HepG2 (cell line): ENCODE data around the gene ENTPD2. TPM values are rescaled to one million over a fixed set of nuclear protein-coding genes. Genes with fewer than 3 reads are reported as not detected.

Experiments used
- ATF3 ChIP-seq: sonication (generic); formaldehyde crosslinking; IDR thresholded peaks from 2 replicates; pipeline ENCODE4 v1.4.0; 2020; ENCODE audit warnings: missing genetic modification reagents
- BHLHE40 ChIP-seq: IDR thresholded peaks from 2 replicates; pipeline ENCODE4 v1.6.1; 2011; ENCODE audit warnings: low read length, improper control_type of control experiment
- CENPX ChIP-seq: sonication (generic); formaldehyde crosslinking; IDR thresholded peaks from 2 replicates; pipeline ENCODE4 v1.9.0; 2021; ENCODE audit warnings: mild to moderate bottlenecking, missing genetic modification reagents, moderate library complexity
- EED ChIP-seq: sonication (generic); formaldehyde crosslinking; IDR thresholded peaks from 2 replicates; pipeline ENCODE4 v1.5.0; 2020; ENCODE audit warnings: mild to moderate bottlenecking, missing genetic modification reagents
- FOSL2 ChIP-seq: sonication (generic); formaldehyde crosslinking; IDR thresholded peaks from 2 replicates; pipeline ENCODE4 v1.4.0; 2020; ENCODE audit warnings: missing genetic modification reagents
- GABPA ChIP-seq, 2 experiments: IDR thresholded peaks; 2 replicates each; pipeline ENCODE4 v1.6.1; 2011 to 2016; ENCODE audit warnings: low read depth in 2 of 2, low read length in 1 of 2, missing biosample characterization in 1 of 2, missing genetic modification characterization in 1 of 2
- HNRNPH1 ChIP-seq: fragments of 200-400 bp; formaldehyde crosslinking; optimal IDR thresholded peaks from 2 replicates; pipeline ENCODE3; 2017; ENCODE audit warnings: mild to moderate bottlenecking, low read depth, low read length
- IRF9 ChIP-seq: sonication (generic); formaldehyde crosslinking; IDR thresholded peaks from 2 replicates; pipeline ENCODE4 v1.8.0; 2022; ENCODE audit warnings: missing genetic modification reagents, mild to moderate bottlenecking, borderline replicate concordance
- JUND ChIP-seq: sonication (generic); formaldehyde crosslinking; IDR thresholded peaks from 2 replicates; pipeline ENCODE4 v1.8.0; 2022; ENCODE audit warnings: mild to moderate bottlenecking, missing genetic modification reagents
- KAT8 ChIP-seq: IDR thresholded peaks from 2 replicates; pipeline ENCODE4 v1.6.1; 2016; ENCODE audit warnings: missing genetic modification reagents, missing compliant biosample characterization
- MED1 ChIP-seq: sonication (generic); formaldehyde crosslinking; IDR thresholded peaks from 2 replicates; pipeline ENCODE4 v1.4.0; 2020; ENCODE audit warnings: missing genetic modification reagents
- MED8 ChIP-seq: sonication (generic); formaldehyde crosslinking; IDR thresholded peaks from 2 replicates; pipeline ENCODE4 v1.8.1; 2023; ENCODE audit warnings: mild to moderate bottlenecking, missing genetic modification reagents; ENCODE audit not compliant: insufficient replicate concordance
- MYC ChIP-seq: sonication (generic); formaldehyde crosslinking; IDR thresholded peaks from 2 replicates; pipeline ENCODE4 v1.9.0; 2021; ENCODE audit warnings: missing genetic modification reagents, borderline replicate concordance
- NCOA1 ChIP-seq: sonication (generic); formaldehyde crosslinking; IDR thresholded peaks from 2 replicates; pipeline ENCODE4 v1.9.0; 2021; ENCODE audit warnings: missing genetic modification reagents
- NR3C1 ChIP-seq: sonication (generic); formaldehyde crosslinking; IDR thresholded peaks from 2 replicates; pipeline ENCODE4 v1.4.0; 2020; ENCODE audit warnings: missing genetic modification reagents
- PRPF4 ChIP-seq: fragments of 200-400 bp; formaldehyde crosslinking; IDR thresholded peaks from 2 replicates; pipeline ENCODE4 v1.6.1; 2016; ENCODE audit warnings: low read length, low read depth; ENCODE audit not compliant: poor library complexity, severe bottlenecking
- REL ChIP-seq: sonication (generic); formaldehyde crosslinking; conservative IDR thresholded peaks from 2 replicates; pipeline ENCODE4 v1.8.0; 2022; ENCODE audit warnings: mild to moderate bottlenecking, missing genetic modification reagents, moderate library complexity
- SAFB2 ChIP-seq: sonication (generic); formaldehyde crosslinking; IDR thresholded peaks from 2 replicates; pipeline ENCODE4 v1.5.1; 2020; ENCODE audit warnings: missing genetic modification reagents, low read depth, mild to moderate bottlenecking, borderline replicate concordance
- SSRP1 ChIP-seq: IDR thresholded peaks from 2 replicates; pipeline ENCODE4 v1.6.1; 2016; ENCODE audit warnings: control low read depth
- THAP11 ChIP-seq: IDR thresholded peaks from 2 replicates; pipeline ENCODE4 v1.6.1; 2016; ENCODE audit warnings: missing biosample characterization, missing genetic modification reagents
- ZFP41 ChIP-seq: sonication (generic); formaldehyde crosslinking; IDR thresholded peaks from 2 replicates; pipeline ENCODE4 v1.4.0; 2020; ENCODE audit warnings: mild to moderate bottlenecking, missing genetic modification reagents, borderline replicate concordance
- ZNF180 ChIP-seq: sonication (generic); formaldehyde crosslinking; IDR thresholded peaks from 2 replicates; pipeline ENCODE4 v1.4.0; 2020; ENCODE audit warnings: low read depth, missing genetic modification reagents, borderline replicate concordance
- polyA plus RNA-seq, 8 experiments: library from polyadenylated mRNA; depleted of rRNA in 3 of 8; stranded (reverse) in 7 of 8; unstranded in 1 of 8; fragments of >200 nt; fragmentation: Illumina TruSeq in 4 of 8; extraction: Trizol in 4 of 8; gene quantifications; 2 replicates each; pipeline versions ENCODE4 v1.2.1 to v1.2.3, GENCODE V29; 2011 to 2016; ENCODE audit warnings: low read depth in 4 of 8, missing spikeins in 1 of 8, mixed read lengths in 1 of 8; ENCODE audit not compliant: insufficient read depth in 1 of 8
- total RNA-seq, 5 experiments: library from RNA; depleted of rRNA; stranded (reverse); fragments of >200 nt; fragmentation: Illumina TruSeq; extraction: Trizol; gene quantifications; 2 replicates each; pipeline ENCODE4 v1.2.3, GENCODE V29; 2016; ENCODE audit warnings: low read depth in 1 of 5
- TF ChIP-seq, protein P1 (sequence below): sonication (generic); formaldehyde crosslinking; conservative IDR thresholded peaks from 2 replicates; pipeline ENCODE4 v1.5.0; 2020; ENCODE audit warnings: missing genetic modification reagents
- TF ChIP-seq, protein P2 (sequence below): sonication (generic); formaldehyde crosslinking; IDR thresholded peaks from 2 replicates; pipeline ENCODE4 v1.5.0; 2020; ENCODE audit warnings: mild to moderate bottlenecking, missing genetic modification reagents

Gene ENTPD2
- total and polyA plus RNA-seq, 2 of the 13 experiments (the other 11 are each of a cell fraction or from before 2014, with no cell fraction given) = 0.95 to 3.2 TPM

- TF ChIP-seq, protein P1, sequence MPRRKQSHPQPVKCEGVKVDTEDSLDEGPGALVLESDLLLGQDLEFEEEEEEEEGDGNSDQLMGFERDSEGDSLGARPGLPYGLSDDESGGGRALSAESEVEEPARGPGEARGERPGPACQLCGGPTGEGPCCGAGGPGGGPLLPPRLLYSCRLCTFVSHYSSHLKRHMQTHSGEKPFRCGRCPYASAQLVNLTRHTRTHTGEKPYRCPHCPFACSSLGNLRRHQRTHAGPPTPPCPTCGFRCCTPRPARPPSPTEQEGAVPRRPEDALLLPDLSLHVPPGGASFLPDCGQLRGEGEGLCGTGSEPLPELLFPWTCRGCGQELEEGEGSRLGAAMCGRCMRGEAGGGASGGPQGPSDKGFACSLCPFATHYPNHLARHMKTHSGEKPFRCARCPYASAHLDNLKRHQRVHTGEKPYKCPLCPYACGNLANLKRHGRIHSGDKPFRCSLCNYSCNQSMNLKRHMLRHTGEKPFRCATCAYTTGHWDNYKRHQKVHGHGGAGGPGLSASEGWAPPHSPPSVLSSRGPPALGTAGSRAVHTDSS (CRISPR knock-in tag) = no peak
- no peak for TF ChIP-seq ZFP41 (CRISPR knock-in tag)
- TF ChIP-seq PRPF4 = no peak
- TF ChIP-seq CENPX (CRISPR knock-in tag) = no peak
- no peak for TF ChIP-seq NR3C1
- TF ChIP-seq GABPA (IDR thresholded peaks at IDR 0.05; ENCODE audit: low read depth, low read length) = no peak
- TF ChIP-seq GABPA (CRISPR knock-in tag; IDR thresholded peaks at IDR 0.05; ENCODE audit: low read depth) = no peak; the same call in 1 of the 2 replicates
- TF ChIP-seq NCOA1 (CRISPR knock-in tag) = no peak
- TF ChIP-seq EED (CRISPR knock-in tag) = no peak
- TF ChIP-seq ATF3 = peak; percentile 49; the same call in 1 of the 2 replicates
- no peak for TF ChIP-seq HNRNPH1
- TF ChIP-seq ZNF180 (CRISPR knock-in tag) = no peak
- no peak for TF ChIP-seq JUND (CRISPR knock-in tag)
- 0 out of 2 replicates have a peak, but pooled peaks have one; percentile 6 for TF ChIP-seq FOSL2 (CRISPR knock-in tag)
- no peak for TF ChIP-seq BHLHE40
- TF ChIP-seq, protein P2, sequence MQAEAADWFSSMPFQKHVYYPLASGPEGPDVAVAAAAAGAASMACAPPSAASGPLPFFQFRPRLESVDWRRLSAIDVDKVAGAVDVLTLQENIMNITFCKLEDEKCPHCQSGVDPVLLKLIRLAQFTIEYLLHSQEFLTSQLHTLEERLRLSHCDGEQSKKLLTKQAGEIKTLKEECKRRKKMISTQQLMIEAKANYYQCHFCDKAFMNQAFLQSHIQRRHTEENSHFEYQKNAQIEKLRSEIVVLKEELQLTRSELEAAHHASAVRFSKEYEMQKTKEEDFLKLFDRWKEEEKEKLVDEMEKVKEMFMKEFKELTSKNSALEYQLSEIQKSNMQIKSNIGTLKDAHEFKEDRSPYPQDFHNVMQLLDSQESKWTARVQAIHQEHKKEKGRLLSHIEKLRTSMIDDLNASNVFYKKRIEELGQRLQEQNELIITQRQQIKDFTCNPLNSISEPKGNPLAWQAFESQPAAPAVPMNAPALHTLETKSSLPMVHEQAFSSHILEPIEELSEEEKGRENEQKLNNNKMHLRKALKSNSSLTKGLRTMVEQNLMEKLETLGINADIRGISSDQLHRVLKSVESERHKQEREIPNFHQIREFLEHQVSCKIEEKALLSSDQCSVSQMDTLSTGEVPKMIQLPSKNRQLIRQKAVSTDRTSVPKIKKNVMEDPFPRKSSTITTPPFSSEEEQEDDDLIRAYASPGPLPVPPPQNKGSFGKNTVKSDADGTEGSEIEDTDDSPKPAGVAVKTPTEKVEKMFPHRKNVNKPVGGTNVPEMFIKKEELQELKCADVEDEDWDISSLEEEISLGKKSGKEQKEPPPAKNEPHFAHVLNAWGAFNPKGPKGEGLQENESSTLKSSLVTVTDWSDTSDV = no peak
- no peak for TF ChIP-seq THAP11
- TF ChIP-seq SAFB2 (CRISPR knock-in tag) = no peak
- TF ChIP-seq MED1 (CRISPR knock-in tag) = peak; percentile 78
- TF ChIP-seq MYC = peak; percentile 59
- TF ChIP-seq SSRP1 (CRISPR knock-in tag) = peak; percentile 52; the same call in 1 of the 2 replicates
- peak; percentile 47 for TF ChIP-seq MED8 (CRISPR knock-in tag)
- TF ChIP-seq KAT8 (CRISPR knock-in tag) = 0 out of 2 replicates have a peak, but pooled peaks have one; percentile 26
- 0 out of 2 replicates have a peak, but pooled peaks have one; percentile 29 for TF ChIP-seq IRF9 (CRISPR knock-in tag)
- TF ChIP-seq REL (CRISPR knock-in tag) = 0 out of 2 replicates have a peak, but pooled peaks have one; percentile 22
Observed at GRCh38 chr9:137055385-137056364, 1.8 kb upstream of the ENTPD2 start (continued).
